A204.1 (cell line): Measurements from ENCODE around the gene ANKRD62.

Experiments
- FAIRE-seq: peaks from 2 replicates; lab custom pipeline; 2012; peaks lifted over from hg19 to GRCh38; lab: Jason Lieb, UNC

ANKRD62 gene

GRCh38 chr18:12093520-12094257, at the start of gene ANKRD62:
Gene ANKRD62, plus strand, starts transcription at chr18:12093843. Its CDS starts 175 bp downstream, at chr18:12094018.
- FAIRE-seq, result no peak

- FAIRE-seq, result no peak
Measured at GRCh38 chr18:12044591-12044990, 49.1 kb upstream of the ANKRD62 start.

- no peak for FAIRE-seq
Measured at GRCh38 chr18:12046046-12046750, 47.4 kb upstream of the ANKRD62 start.

- FAIRE-seq, result no peak
Measured at GRCh38 chr18:12046751-12047335, 46.8 kb upstream of the ANKRD62 start.

- no peak for FAIRE-seq
Measured at GRCh38 chr18:12048010-12048826, 45.4 kb upstream of the ANKRD62 start.

GRCh38 chr18:12048827-12049175, 44.8 kb upstream of the ANKRD62 start:
- no peak for FAIRE-seq

GRCh38 chr18:12049978-12050811, 43.4 kb upstream of the ANKRD62 start:
- FAIRE-seq, result no peak

- no peak for FAIRE-seq
Measured at GRCh38 chr18:12052866-12053265, 40.8 kb upstream of the ANKRD62 start.

GRCh38 chr18:12053289-12053688, 40.4 kb upstream of the ANKRD62 start:
- FAIRE-seq, result no peak

- FAIRE-seq, result no peak
Measured at GRCh38 chr18:12056034-12056883, 37.4 kb upstream of the ANKRD62 start.

- FAIRE-seq, result no peak
Measured at GRCh38 chr18:12056884-12057402, 36.7 kb upstream of the ANKRD62 start.

GRCh38 chr18:12057419-12058039, 36.1 kb upstream of the ANKRD62 start:
- no peak for FAIRE-seq

GRCh38 chr18:12059334-12060181, 34.1 kb upstream of the ANKRD62 start:
- FAIRE-seq, result no peak

GRCh38 chr18:12060182-12060870, 33.3 kb upstream of the ANKRD62 start:
- FAIRE-seq, result no peak

- FAIRE-seq, result no peak
Measured at GRCh38 chr18:12061685-12062084, 32.0 kb upstream of the ANKRD62 start.

GRCh38 chr18:12062974-12063373, 30.7 kb upstream of the ANKRD62 start:
- no peak for FAIRE-seq

- no peak for FAIRE-seq
Measured at GRCh38 chr18:12064086-12064763, 29.4 kb upstream of the ANKRD62 start.

GRCh38 chr18:12065397-12065796, 28.2 kb upstream of the ANKRD62 start:
- no peak for FAIRE-seq
